Kidney (tissue), 14 donors: ENCODE results near the gene IRX4. TPM values are rescaled to one million over a fixed set of nuclear protein-coding genes. Genes with fewer than 3 reads are reported as not detected.

Experiments used
- DNase-seq, 5 donors: peaks; one replicate each; pipeline ENCODE4 v3.0.0-alpha.2; 2013 to 2020
- FAIRE-seq: peaks from 2 replicates; lab custom pipeline; 2012; peaks lifted over from hg19 to GRCh38; lab: Jason Lieb, UNC
- H3K27ac ChIP-seq, 2 donors: one replicate each; pipeline ENCODE4 v1.7.0; 2013; ENCODE audit warnings: low read depth in 2 of 2, low read length in 2 of 2, inconsistent platforms in 1 of 2
- H3K27me3 ChIP-seq: one replicate; pipeline ENCODE4 v1.7.1; 2013; ENCODE audit warnings: low read length, inconsistent platforms; ENCODE audit not compliant: control insufficient read depth, insufficient read depth
- H3K36me3 ChIP-seq, 3 donors: one replicate each; pipeline versions ENCODE4 v1.7.0 to v1.7.1; 2013; ENCODE audit warnings: low read length in 3 of 3, control low read depth in 1 of 3, inconsistent platforms in 1 of 3; ENCODE audit not compliant: insufficient read depth in 3 of 3, control insufficient read depth in 2 of 3
- H3K4me1 ChIP-seq, 3 donors: one replicate each; pipeline versions ENCODE4 v1.7.0 to v1.7.1; 2013; ENCODE audit warnings: low read length in 3 of 3, inconsistent platforms in 1 of 3, low read depth in 1 of 3; ENCODE audit not compliant: control insufficient read depth in 2 of 3, insufficient read depth in 2 of 3
- H3K4me3 ChIP-seq, 3 donors: one replicate each; pipeline versions ENCODE4 v1.7.0 to v1.8.1; 2013; ENCODE audit warnings: low read length in 3 of 3, control low read depth in 1 of 3, inconsistent platforms in 1 of 3
- H3K9ac ChIP-seq, 3 donors: one replicate each; pipeline versions ENCODE4 v1.7.0 to v1.7.1; 2013; ENCODE audit warnings: low read length in 3 of 3, control low read depth in 1 of 3, inconsistent platforms in 1 of 3
- H3K9me3 ChIP-seq, 3 donors: one replicate each; pipeline versions ENCODE4 v1.7.0 to v1.7.1; 2013; ENCODE audit warnings: low read length in 3 of 3, control low read depth in 1 of 3, inconsistent platforms in 1 of 3; ENCODE audit not compliant: control insufficient read depth in 2 of 3, insufficient read depth in 1 of 3
- intact Hi-C: fragments of 100-400 bp; cut with DNase I; formaldehyde crosslinking; loops from one replicate; pipeline ENCODE4 v1.11.1; 2022
- polyA plus RNA-seq: library from polyadenylated mRNA; stranded (reverse); fragments of 350-450 nt; fragmentation: Illumina TruSeq; extraction: RNeasy Lipid Tissue Mini Kit (QIAGEN cat#74804); gene quantifications from one replicate; pipeline ENCODE4 v1.2.3, GENCODE V29; 2014; ENCODE audit warnings: low read depth, low replicate concordance; ENCODE audit not compliant: insufficient read depth
- total RNA-seq: library from RNA; stranded (reverse); fragmentation: NEBNext Ultra II Directional; extraction: Animal tissue kit (Norgen Biotek cat#: 25700); gene quantifications from one replicate; pipeline ENCODE4 v1.2.1, GENCODE V29; 2021
- TF ChIP-seq, protein P1 (sequence below): IDR thresholded peaks from 3 replicates; pipeline ENCODE4 v1.5.1; 2012; ENCODE audit warnings: mild to moderate bottlenecking, moderate library complexity, borderline replicate concordance; ENCODE audit not compliant: insufficient read depth; ENCODE audit errors: extremely low read depth
- donor health status: control.
- donor health status: control.
- donor health status: control.
- donor health status: control.
- donor health status: control.
- donor health status: DM: yes; HTN: yes; CAD: no.
- donor health status: Normal renal cell carcinoma (clear cell type).

IRX4 gene
- total and polyA plus RNA-seq, 2 donors from 2014 or later, result not detected

DNA sequence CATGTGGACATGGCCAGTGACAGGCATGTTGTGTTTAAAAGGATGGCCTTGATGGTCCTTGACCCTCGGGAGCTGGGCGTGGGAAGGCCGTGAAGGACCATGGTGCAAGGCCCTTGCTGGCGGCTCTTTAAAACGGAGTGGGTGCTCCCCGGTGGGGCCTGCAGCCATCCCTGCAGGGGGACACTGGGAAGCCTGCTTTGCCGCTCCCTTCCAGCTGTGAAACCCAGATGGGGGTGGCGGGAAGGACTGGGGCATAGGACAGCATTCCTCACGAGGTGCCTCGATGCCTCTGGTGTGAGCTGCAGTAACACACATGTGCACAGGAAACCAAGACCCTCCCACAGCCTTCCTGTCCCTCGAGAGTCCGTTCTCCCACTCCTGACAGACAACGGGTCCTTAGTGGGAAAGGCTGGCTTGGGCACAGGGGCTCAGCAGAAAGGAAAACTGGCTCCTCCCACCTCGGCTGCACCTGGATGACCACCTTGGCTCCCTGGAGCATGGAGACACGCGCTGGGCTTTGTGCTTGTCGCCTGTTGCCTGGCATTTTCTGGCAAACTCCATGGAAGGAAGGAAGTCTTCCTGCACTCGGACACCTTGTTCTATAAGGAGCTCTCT, 30.3 kb upstream of the IRX4 start:
- intact Hi-C loops, result no loop called here
- no peak for FAIRE-seq

DNA sequence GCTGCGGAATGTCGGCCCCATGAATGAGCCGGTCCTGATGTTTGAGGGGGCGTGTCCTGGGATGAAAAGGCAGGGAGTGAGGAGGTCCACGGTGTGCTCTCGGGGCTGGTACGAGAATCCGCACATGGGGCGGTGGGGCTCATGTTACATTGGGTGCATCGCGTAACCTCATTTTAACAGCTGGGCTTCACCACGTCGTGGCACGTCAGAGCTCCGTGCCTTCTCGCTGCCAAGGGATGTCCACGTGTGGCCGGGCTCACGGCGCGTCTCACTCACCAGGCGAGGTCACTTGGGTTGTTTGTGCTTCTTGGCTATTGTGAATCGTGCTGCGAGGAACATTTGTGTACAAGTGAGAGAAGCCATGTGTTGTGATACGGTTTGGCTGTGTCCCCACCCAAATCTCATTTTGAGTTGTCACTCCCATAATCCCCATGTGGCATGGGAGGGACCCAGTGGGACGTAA, 29.1 kb upstream of the IRX4 start:
- FAIRE-seq, result no peak
- intact Hi-C loops, result no loop called here

More for the DNA sequence above, 30.3 kb upstream of the IRX4 start:
- no peaks in the 10 kb centered on the region for H3K27me3 ChIP-seq
- H3K27ac ChIP-seq, result no peak overlapping the region
- no peak overlapping the region for H3K9ac ChIP-seq
- H3K4me3 ChIP-seq, result no peak overlapping the region
- no peaks in the 10 kb centered on the region for H3K36me3 ChIP-seq
- H3K4me1 ChIP-seq, result no peaks in the 10 kb centered on the region
- H3K9me3 ChIP-seq, result peaks cover 0 to 9% (median 0%) of the 10 kb centered on the region in 3 donors
- DNase-seq, result peak in 1 of 5 donors; percentile 34
- TF ChIP-seq, protein P1, sequence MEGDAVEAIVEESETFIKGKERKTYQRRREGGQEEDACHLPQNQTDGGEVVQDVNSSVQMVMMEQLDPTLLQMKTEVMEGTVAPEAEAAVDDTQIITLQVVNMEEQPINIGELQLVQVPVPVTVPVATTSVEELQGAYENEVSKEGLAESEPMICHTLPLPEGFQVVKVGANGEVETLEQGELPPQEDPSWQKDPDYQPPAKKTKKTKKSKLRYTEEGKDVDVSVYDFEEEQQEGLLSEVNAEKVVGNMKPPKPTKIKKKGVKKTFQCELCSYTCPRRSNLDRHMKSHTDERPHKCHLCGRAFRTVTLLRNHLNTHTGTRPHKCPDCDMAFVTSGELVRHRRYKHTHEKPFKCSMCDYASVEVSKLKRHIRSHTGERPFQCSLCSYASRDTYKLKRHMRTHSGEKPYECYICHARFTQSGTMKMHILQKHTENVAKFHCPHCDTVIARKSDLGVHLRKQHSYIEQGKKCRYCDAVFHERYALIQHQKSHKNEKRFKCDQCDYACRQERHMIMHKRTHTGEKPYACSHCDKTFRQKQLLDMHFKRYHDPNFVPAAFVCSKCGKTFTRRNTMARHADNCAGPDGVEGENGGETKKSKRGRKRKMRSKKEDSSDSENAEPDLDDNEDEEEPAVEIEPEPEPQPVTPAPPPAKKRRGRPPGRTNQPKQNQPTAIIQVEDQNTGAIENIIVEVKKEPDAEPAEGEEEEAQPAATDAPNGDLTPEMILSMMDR, result no peak

DNA sequence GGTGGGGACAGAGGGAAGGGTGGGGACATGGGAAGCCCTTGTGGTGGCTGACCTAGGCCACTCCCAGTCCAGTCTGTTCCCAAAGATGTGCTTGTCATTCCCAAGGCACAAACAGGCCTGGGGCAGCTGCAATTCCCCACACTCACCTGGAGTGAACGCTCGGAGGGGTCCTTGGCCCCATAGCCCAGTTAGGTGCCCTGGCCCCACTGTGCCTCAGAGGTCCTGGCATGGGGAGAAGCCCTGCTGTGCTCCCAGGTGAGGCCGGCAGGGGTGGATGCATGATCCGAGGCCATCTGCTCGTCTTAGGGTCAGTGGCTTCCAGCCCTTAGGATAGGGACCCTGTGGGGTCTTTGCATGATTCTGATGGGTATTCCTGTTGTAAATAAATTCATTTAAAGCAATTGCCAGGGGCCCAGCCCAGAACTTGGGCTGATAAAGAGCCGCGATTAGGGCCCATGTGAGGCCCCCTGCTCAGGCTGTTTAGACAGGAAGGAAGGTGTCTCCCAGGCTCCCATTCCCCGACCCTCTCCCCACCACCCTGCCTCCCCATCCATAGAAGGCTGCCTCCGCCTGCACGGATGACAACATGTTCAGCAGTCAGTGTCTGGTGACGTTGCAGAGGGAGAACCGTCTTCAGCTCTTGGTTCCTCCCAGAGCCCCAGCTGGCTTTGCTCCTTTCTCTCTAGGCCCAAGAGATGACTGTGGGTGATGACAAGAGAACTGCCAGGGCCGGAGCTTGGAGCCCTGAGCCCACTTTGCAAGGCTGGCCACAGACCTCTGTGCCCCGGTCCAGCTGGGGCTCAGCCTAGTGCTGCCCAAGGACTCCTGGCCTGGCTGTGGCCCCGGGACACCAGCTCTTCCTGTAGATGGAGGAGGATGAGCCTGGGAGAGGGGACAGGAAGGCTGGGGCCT, 28.4 kb upstream of the IRX4 start:
- no peaks in the 10 kb centered on the region for H3K4me1 ChIP-seq
- H3K36me3 ChIP-seq, result no peaks in the 10 kb centered on the region
- TF ChIP-seq, protein P1, result no peak
- no peak overlapping the region for H3K9ac ChIP-seq
- H3K27ac ChIP-seq, result no peak overlapping the region
- FAIRE-seq (no peak), DNase-seq (peak in 1 of 5 donors; percentile 9)
- no peak overlapping the region for H3K4me3 ChIP-seq
- H3K27me3 ChIP-seq, result no peaks in the 10 kb centered on the region
- intact Hi-C loops, result no loop called here
- H3K9me3 ChIP-seq, result peaks cover 0 to 9% (median 0%) of the 10 kb centered on the region in 3 donors

More for the DNA sequence above, 29.1 kb upstream of the IRX4 start:
- DNase-seq, result peak in 2 of 5 donors; percentile 26 to 48
- no peaks in the 10 kb centered on the region for H3K4me1 ChIP-seq
- TF ChIP-seq, protein P1, result no peak
- no peak overlapping the region for H3K27ac ChIP-seq
- peaks cover 0 to 9% (median 0%) of the 10 kb centered on the region in 3 donors for H3K9me3 ChIP-seq
- H3K9ac ChIP-seq, result no peak overlapping the region
- no peak overlapping the region for H3K4me3 ChIP-seq
- no peaks in the 10 kb centered on the region for H3K36me3 ChIP-seq
- no peaks in the 10 kb centered on the region for H3K27me3 ChIP-seq
